HT1080 (cell line): Measurements from ENCODE around the gene HEPACAM2. TPM values are rescaled to one million over a fixed set of nuclear protein-coding genes. Genes with fewer than 3 reads are reported as not detected.

Source experiments
- DNase-seq: peaks from one replicate; pipeline ENCODE4 v3.0.0-alpha.2; 2015; ENCODE audit warnings: low read depth
- polyA plus RNA-seq, 2 experiments: library from polyadenylated mRNA; depleted of rRNA; stranded (reverse); fragments of >200 nt; gene quantifications; 2 replicates each; pipeline ENCODE4 v1.2.3, GENCODE V29; 2015
- total RNA-seq: library from RNA; depleted of rRNA; stranded (reverse); fragments of >200 nt; shearing (Covaris generic); gene quantifications from 2 replicates; pipeline ENCODE4 v1.2.3, GENCODE V29; 2014; rRNA removed

HEPACAM2 gene
- total RNA-seq = not detected in 2 replicates
- not detected in 2 replicates for polyA plus RNA-seq (2015; cell fraction: cytosol; rRNA removed)
- polyA plus RNA-seq (2015; cell fraction: nucleus; rRNA removed) = 0.06 TPM in 1 of 2 replicates, not detected in the other

DNA sequence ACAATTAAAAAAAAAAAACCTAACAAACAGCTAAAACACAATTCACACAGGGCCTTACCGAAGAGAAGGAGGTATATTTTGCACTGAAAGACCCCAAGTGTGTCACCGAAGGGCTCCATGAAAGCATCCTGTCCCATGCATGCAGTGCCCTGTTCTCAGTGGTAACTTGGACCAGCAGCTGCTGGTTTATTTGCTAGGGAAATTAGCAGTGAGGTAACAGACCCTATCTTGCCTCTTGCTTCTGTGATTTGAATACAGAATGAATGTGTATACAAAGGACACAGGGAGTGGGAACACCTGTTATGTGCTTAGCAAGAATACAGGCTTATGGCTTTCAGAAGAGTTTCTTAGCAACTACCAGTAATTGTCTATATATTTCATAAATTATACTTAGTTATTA is at the start of gene HEPACAM2:
Gene HEPACAM2 (minus strand): TSS at position 160 of the 400 bp plus-strand sequence.
- DNase-seq = no peak

DNA sequence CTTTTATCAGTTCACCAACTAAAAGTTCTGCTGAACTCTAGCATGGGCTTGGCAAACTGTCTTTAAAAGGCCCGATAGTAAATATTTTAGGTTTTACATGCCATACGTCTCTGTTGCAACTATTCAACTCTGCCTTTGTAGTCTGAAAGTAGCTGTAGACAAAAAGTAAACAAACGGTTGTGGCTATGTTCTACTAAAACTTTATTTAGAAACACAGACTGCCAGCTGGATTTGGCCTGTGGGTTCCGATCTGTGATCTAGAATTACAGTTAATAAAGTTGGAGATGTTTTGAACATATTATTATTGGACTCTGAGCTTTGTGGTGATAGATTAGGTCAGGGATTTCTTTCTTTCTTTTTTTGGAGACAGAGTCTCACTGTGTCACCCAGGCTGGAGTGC is 39.0 kb upstream of the HEPACAM2 start:
- no peak for DNase-seq

DNA sequence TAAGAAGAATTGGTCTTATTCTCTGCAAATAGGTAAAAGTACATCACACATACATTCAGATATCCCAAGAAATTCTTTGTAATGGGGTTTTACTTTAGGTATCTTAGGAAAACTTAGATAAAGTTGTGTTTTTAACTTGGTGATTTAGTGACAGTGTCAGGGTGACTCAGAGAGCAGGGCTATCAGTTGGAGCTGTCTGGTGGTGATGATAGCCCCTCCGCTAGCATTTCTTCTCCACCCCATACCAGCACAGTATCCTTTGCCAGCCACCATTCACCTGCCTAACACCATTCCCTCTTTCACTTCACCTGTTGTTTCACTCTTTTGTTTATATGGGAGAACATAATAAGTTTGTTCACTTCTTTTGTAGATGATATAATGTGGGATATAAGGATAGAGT is 36.3 kb upstream of the HEPACAM2 start:
- no peak for DNase-seq

DNA sequence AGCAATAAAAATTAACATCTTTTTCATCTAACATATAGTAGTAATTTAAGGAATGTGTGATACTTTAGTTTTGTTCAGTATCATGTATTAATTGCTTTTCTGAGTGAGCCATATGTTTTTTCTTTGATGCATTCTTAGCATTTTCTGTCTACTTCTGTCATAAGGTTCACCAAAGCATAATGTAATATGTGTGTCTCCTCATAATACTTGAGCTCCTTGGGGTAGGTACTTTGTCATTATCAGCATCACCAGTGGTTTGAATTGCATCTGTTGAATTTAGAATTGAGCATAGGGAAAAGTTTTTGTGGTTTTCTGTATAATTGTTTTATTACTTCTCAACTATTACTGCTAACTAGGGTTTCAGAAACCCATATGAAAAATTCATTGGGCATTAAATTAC is 32.4 kb upstream of the HEPACAM2 start:
- DNase-seq = no peak

DNA sequence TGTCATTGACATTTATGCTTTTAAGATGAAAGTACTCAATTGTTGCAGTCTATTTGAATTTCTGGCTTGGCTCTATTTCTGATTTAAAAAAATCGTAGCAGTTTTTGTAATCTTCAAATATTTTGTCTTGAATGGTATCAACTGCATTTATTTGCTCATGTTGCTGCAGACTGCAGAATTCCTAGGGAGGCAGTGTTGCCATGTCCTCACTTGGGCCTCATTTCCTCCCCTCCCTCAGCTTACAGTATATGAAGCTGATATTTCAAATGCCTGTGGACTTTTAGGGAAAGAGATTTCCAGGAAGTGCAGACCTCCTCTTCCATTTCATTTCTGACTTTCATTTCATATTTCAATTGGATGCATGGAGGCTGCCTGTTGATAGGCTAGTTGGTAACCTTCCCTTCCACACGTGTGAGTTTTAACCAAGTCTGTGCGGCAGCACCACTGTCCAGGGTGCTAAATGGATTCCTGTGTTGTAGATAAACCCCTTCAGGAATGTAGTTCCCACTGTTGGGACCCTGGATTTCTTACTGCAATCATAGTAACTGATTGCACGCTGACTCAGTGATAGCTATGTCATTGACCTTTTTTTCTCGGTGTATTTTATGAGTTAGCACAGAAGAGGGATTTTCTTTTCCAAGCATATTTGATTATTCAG is 23.4 kb upstream of the HEPACAM2 start:
- DNase-seq = no peak

DNA sequence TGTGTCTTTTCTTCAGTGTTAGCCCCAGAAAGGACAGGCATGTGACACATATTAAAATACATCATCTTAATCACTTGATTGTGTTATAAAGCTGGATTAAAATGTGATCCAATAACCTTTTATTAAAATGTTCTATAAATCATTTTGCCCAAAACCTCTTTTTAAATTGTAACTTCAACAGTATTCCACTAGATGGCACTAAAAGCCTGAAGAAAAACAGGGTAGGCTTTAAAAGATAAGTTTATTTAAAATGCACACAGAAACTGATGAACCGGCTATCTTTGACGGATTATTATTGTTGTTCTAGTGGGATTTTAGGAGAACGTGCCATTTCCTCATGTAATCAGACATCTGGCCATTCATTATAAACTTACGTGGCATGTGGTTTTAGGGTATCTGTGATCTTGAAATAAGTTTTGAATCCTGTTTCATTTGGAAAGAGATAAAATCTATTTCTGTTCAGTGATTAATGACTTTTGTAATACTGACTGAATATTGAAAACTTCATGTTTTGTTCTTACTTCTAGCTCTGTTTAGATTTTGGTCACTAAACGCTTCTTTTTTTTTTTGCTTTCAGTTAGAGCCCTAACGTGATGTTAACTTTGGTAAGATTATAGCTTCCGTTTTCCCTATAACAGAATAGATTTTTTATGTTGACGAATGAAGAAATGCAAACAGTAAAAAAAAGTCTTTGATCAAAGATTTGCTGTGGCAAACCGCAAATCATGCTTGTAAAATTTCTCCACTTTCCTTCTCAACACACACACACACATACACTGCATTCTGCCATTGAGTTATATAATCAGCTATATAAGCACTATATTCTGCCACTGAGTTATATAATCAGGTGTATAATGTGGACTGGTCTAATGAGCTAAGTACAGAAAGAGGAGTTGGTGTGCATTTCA is 19.5 kb upstream of the HEPACAM2 start:
- DNase-seq = peak; percentile 8

DNA sequence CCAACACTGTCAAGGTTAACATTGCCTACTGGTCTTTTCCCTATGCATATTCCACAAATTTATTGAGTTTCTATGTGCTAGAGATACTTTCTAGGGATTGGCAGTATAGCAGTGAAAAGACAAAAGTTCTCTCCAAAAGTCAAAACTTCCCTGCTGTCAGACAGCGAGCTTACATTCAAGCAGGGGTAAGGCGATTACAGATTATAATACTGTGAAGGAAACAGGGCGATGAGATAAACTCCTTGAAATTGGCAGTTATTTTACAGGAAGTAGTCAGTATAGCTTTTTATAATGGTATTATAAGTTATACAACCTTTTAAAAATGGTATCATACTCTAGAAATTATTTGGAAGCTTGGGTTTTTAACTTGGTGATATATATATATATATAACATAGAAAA is 15.8 kb upstream of the HEPACAM2 start:
- DNase-seq = no peak

DNA sequence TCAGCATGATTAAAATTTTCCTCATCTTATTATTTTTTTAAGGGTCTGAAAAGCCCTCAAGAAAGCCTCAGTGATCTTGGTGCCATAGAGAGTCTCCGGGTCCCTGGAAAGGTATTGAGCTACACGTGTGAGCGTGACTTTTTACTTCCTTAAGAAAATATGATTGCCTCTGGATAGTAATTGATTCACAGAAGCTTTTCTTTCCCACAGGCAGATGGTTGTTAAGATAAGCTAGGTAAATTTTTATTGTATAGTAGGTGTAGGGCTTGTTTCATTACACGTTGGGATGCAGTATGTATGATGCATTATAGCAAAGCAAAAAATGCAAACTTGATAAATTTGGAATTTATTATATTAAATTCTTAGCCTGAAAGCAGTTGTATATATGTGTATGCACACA is 13.6 kb upstream of the HEPACAM2 start:
- DNase-seq = no peak

DNA sequence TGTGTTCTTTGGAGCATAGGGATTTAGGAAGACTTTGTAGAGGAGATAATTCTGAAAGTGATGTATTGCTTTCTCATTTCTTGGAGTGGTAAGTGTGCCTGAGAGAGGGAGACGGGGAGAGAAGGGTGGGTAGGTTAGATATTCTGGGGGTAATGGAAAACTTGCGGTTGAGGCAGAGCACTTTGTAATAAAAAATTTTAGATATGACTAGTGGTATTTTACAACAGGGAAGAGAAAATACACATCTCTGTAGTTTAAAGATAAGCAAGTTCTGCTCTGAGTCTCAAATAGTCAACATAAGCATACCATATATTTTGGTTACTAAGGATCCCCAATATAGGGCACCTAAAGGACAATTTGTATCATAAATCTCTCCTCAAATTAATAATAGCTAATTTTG is 12.5 kb upstream of the HEPACAM2 start:
- DNase-seq = no peak

DNA sequence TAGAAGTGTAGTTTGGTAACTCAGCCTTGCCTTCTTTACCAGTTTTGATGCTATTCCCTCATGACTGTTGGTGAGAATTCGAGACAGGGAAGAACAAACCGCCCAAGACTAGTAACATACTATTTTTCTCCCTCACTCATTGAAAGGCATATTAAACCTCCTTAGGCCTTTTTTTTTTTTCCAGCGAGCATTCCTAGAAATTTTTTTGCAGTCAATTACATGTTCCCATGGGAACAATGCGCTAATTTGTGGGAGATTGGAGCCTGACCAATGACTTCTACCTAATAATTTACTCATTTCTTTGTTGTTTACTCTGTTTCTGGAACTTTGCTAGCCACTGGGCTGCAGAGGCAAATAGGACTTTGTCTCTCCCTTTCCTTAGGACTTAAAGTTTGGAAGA is 11.9 kb upstream of the HEPACAM2 start:
- DNase-seq = no peak

DNA sequence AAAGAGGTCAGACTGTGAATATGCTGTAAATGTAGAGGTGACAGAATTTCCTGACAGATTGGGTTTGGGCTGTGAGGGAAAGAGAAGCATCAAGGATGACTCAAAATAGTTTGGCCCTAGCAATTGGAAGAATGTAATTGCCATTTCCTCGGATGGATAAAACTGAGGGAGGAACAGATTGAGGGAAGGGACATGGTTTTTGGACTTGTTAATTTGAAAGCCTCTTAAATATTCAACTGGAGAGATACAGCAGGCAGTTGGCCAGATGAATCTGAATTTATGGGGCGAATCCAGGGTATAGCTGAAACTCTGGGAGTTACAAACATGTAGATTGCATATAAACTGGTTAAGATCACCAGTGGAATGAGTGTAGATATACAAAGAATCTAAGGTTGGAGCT is 9.3 kb upstream of the HEPACAM2 start:
- DNase-seq = no peak

DNA sequence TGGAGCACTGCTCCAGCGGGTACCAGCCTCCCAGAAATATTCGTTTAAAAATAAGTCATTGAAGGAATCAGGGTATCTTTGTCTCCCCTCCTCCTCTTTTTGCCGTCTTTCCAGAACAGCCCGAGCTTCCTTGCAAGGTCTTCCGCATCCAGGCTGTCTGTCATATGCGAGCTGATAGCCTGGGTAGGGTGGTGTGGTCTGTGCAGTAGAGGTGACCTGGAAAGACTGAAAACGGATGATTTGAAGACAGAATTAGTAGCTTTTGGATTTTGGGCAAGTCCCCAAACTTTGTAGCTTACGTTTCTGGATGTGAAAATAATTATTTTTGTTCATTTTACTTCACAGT is 6.4 kb upstream of the HEPACAM2 start:
- no peak for DNase-seq

DNA sequence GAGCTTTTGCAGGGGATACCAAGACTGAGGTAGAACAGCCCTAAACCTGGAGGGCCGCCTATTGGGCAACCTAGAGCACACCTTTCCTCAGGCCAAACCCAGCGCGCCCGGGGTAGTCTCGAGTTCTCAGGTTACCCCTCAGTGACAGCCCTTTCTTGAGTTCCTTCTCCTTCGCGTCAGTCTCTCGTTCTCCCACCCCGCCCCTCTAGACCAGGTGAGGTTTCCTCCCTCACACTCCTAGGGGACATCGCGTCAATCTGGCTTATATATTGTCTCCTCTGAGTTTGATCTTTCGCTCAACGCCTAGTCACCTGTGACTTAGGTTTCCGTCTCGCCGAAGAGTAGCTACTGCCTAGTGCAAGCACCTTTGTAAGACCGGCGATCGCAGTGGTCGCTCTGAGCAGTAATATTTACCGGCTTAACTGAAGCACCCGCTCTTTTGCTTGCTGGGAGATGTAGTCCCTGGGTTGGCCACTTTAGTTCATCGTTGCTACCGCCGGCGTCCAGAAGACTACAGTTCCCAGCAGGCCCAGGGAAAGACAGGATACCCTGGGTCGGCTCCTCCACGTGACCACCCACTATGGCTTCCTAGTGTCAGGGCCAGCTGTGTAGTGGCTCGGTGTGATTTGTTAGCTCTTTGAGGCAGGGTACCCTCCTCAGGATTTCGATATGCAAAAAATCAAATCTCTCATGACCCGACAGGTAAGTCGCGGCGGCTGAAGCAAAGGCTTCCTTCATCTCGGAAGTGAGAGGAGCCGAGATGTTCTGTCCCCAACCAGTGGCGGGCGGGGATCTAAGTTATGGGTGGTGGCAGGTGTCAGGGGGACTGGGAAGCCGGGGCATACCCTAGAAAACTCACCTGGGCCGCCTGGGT is 5.8 kb upstream of the HEPACAM2 start, which contains the start of gene VPS50:
Gene VPS50 (plus strand): TSS at position 568 of the 874 bp plus-strand sequence. CDS start 102 bp downstream, at position 670.
- DNase-seq = peak; percentile 97

DNA sequence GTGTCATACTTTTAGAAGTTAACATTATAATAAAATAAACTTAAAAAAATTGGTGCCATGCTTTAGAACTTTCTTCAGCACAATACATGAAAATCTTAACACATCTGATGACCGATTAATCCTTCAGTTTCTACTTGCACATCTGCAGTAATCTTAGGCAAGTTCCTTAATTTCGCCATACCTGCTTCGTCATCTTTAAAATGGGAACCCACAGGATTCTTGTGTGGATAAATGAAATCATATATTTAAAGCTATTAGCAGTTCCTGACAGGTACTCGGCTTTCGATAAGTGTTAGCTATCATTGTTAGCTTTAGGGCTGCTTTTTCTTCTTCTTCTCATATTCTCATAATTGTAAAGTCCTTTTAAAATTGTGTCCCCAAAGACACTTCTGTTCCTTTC is 5.0 kb upstream of the HEPACAM2 start:
- DNase-seq = no peak

DNA sequence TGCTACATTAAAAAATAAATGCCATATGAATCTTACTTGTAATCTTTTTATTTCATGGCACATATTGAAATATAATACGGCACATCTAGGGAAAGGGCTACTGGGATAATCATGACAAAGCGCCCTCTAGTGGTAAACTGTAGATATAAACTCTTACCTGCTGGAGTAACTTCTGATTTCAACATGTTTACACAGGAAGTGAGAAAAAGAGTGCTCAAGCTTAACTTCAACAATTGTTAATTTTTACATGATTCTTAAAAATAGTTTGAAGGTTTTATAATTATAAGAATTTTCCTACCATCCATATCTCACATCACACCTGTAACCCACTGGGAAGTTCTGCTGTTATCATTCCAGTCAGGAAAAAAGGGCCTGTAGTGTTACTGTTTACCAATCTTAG is 2.0 kb upstream of the HEPACAM2 start:
- peak; percentile 47 for DNase-seq

DNA sequence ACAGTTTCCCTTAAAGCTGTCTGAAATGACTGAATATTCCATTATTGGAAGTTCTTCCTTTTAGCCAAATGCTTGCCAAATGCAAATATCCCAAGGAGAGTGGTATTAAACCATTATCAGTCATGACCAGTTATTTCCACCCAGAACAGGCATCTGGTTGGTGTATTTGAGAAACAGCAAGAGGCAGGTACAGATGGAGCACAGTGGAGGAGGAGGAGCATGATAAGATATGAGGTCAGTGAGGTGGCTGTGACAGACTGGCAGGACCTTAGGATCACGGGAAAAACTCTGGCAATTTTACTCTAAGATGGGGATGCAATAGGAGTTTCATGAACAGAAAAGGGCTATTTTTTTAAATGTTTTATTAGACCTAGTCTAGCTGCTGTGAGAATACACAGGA is 6.4 kb downstream of the HEPACAM2 start:
- DNase-seq = no peak

DNA sequence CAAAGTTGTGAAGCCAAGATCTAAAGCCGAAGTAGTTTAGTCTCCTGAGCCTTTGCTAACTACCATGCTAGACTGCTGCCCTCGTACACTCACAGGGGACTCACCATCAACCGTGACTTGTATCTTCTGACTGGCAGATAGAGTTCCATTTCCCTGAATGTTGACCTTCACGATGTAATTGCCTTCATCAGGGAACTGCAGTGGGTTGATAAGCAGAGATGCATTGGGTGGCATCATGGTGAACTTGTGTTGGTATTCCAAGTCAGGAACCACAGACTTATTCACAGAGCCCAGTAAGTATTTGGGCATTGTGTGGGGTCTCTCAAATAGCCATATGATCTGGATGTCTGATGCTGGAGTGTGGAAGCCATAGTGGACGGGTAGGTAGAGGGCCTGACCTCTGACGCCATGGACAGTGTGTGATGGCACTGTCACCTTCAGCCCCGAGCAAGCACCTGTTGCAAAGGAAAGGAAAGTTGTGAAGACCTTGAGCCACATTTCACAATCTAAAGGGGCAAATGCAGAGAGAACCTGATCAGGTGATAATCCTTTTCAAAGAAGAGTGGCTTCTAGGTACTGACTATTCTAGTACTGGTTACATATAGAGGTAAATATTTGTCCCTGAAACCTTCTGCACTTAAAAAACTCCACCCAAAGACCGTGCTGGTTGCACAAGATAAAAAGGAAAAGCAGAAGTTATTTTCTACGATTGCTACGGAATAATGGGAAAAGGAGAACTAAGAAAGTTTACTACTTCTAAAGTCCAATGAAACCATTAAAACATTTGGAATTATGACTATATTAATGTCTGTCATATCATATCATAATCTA is 7.1 kb downstream of the HEPACAM2 start:
- no peak for DNase-seq

DNA sequence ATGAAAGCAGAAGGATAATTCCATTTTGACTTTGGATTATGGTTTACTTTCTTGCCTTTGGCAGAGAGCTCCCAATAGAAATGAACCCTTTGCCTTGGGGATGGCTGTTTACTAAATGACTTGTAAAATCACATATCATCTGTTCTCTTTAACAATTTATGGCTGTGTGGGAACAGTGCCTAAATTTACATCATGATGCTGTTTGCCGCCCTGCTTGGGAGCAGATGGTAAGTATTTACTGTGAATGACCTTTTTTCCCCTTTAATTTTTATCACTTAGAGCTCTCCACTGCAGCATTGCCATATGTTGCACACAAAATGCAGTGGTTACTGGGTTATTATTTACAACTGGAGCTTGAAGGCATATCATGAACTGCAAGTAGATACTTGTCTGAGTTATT is 13.4 kb downstream of the HEPACAM2 start:
- no peak for DNase-seq

DNA sequence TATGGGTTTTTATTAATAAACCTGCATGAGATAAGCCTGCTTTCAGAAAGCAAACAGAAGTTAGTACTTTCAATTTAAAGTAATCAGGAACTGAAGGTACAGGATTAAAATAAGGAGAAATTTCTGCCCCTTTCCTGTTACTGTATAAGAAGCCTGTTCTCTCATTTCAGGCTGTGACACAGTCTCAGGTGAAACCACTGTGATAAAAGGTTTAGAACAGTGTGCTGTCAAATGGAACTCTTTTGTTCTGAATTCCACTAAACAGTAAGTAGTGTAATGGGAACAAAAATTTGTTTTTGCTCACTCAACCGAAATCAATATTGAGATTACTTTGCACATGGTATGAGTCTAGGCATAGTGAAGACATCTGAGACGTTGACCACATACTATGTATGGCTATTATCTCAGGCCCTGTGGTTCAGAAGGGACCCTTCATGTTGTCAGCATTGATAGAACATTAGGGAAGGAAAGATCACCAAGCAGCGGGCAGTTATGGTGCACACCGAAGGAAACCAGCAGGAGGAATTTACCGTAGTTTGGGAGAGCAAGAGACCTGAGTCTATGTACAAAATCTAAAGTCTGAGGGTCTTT is 14.9 kb downstream of the HEPACAM2 start:
- DNase-seq = no peak

DNA sequence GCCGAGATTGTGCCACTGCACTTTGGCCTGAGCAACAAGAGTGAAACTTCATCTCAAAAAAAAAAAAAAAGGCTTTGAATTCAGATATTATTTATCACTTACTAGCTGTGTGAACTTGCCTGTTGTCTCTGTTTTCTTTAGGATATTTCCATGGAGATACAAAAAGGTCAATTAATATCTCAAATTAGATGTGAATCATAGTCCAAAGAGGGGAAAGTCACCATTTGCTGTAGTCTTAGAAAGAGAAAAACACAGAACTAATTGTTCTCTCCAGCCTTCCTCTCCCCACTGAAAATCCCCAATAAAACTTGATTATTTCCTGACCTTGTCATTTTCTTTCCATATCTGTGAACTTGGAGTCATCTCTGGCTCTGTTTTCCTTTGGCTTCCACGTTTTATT is 21.2 kb downstream of the HEPACAM2 start:
- DNase-seq = no peak
